Measurements from ENCODE around the gene TAF1L. TPM values are rescaled to one million over a fixed set of nuclear protein-coding genes. Genes with fewer than 3 reads are reported as not detected.

The TAF1L gene
- total RNA-seq, 1 experiment from 2014 or later = not detected

DNA sequence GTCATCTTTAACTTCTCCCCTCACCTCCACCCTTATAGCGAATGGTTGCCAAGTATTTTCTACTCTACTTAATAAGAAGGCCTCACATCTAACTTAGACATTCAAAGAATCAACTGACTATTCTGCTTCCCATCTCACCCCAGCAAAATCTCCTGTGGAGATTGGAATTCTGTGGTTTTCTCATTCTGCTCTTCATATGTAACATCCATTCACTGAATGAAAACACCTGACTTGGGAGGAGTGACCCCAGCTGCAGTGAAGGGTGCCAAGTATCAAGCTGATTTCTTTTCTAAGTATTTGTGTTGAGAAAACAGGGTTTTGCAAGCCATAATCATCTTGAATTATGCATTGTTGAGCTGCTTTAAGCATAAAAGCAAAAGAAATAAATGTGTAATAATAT lies 42.5 kb upstream of the TAF1L start:
- H3K4me1 ChIP-seq (ENCODE audit: control insufficient read depth, insufficient read depth, low read length) = no peaks in the 10 kb centered on the region
- in situ Hi-C loops (cut with HindIII; ENCODE audit: low pct_unique_long_range_greater_than_20kb, low sequenced_read_pairs) (no loop called here), intact Hi-C loops (cut with micrococcal nuclease; ENCODE audit: unreplicated experiment) (no loop called here)
- ChIA-PET POLR2A (no interaction called here), CTCF (no interaction called here)
- DNase-seq (ENCODE audit: low read depth, low spot score) = no peak
- H3K9me3 ChIP-seq (ENCODE audit: control insufficient read depth, insufficient read depth, low read depth, low read length) = no peaks in the 10 kb centered on the region
- no peak for ATAC-seq
- no peaks in the 10 kb centered on the region for H3K27me3 ChIP-seq (ENCODE audit: control insufficient read depth, insufficient read depth, low read length)
- H3K27ac ChIP-seq (ENCODE audit: low read length) = no peak overlapping the region
- no peak overlapping the region for H3K4me3 ChIP-seq (ENCODE audit: low read depth in 2 of 2, low read length in 2 of 2)
- BruUV-seq (replicated peaks) = no TSS peak
- H3K36me3 ChIP-seq (ENCODE audit: control insufficient read depth, insufficient read depth, low read length) = no peaks in the 10 kb centered on the region
- TF ChIP-seq POLR2AphosphoS5 (IDR thresholded peaks at IDR 0.05; ENCODE audit: low read depth, low read length) (no peak), TCF7L2 (IDR thresholded peaks at IDR 0.05; ENCODE audit: low read depth, low read length) (no peak), SIN3A (IDR thresholded peaks at IDR 0.05; ENCODE audit: borderline replicate concordance, insufficient read depth, low read depth, low read length) (no peak)
- TF ChIP-seq, protein P1, sequence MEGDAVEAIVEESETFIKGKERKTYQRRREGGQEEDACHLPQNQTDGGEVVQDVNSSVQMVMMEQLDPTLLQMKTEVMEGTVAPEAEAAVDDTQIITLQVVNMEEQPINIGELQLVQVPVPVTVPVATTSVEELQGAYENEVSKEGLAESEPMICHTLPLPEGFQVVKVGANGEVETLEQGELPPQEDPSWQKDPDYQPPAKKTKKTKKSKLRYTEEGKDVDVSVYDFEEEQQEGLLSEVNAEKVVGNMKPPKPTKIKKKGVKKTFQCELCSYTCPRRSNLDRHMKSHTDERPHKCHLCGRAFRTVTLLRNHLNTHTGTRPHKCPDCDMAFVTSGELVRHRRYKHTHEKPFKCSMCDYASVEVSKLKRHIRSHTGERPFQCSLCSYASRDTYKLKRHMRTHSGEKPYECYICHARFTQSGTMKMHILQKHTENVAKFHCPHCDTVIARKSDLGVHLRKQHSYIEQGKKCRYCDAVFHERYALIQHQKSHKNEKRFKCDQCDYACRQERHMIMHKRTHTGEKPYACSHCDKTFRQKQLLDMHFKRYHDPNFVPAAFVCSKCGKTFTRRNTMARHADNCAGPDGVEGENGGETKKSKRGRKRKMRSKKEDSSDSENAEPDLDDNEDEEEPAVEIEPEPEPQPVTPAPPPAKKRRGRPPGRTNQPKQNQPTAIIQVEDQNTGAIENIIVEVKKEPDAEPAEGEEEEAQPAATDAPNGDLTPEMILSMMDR (IDR thresholded peaks at IDR 0.05) = no peak
- TF ChIP-seq, protein P2, sequence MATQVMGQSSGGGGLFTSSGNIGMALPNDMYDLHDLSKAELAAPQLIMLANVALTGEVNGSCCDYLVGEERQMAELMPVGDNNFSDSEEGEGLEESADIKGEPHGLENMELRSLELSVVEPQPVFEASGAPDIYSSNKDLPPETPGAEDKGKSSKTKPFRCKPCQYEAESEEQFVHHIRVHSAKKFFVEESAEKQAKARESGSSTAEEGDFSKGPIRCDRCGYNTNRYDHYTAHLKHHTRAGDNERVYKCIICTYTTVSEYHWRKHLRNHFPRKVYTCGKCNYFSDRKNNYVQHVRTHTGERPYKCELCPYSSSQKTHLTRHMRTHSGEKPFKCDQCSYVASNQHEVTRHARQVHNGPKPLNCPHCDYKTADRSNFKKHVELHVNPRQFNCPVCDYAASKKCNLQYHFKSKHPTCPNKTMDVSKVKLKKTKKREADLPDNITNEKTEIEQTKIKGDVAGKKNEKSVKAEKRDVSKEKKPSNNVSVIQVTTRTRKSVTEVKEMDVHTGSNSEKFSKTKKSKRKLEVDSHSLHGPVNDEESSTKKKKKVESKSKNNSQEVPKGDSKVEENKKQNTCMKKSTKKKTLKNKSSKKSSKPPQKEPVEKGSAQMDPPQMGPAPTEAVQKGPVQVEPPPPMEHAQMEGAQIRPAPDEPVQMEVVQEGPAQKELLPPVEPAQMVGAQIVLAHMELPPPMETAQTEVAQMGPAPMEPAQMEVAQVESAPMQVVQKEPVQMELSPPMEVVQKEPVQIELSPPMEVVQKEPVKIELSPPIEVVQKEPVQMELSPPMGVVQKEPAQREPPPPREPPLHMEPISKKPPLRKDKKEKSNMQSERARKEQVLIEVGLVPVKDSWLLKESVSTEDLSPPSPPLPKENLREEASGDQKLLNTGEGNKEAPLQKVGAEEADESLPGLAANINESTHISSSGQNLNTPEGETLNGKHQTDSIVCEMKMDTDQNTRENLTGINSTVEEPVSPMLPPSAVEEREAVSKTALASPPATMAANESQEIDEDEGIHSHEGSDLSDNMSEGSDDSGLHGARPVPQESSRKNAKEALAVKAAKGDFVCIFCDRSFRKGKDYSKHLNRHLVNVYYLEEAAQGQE (IDR thresholded peaks at IDR 0.05; ENCODE audit: insufficient read depth in 1 of 2, low read depth in 2 of 2, low read length in 1 of 2) = no peak

DNA sequence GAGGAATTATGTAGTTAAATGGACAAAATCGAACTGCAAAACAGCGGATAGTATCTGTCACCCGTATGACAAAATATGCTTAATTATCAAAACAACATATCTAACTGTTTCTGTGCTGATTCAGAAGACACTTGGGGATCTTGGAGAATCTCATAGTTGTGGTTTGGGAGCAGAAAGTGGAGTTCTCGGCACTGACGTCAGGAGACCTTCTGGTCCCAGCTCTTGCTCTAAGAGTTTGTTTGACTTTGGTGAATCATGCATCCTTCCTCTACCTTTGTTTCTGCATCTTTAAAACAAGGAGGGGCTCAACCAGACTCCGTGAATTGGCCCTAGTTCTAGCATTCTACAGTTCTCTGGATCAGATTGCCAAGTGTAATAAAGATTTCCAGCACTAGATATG lies 37.0 kb upstream of the TAF1L start:
- no peak for ATAC-seq
- BruUV-seq (replicated peaks) = no TSS peak
- Histone ChIP-seq H3K36me3 (ENCODE audit: control insufficient read depth, insufficient read depth, low read length) (no peaks in the 10 kb centered on the region), H3K27me3 (ENCODE audit: control insufficient read depth, insufficient read depth, low read length) (no peaks in the 10 kb centered on the region), H3K9me3 (ENCODE audit: control insufficient read depth, insufficient read depth, low read depth, low read length) (no peaks in the 10 kb centered on the region), H3K4me3 (ENCODE audit: low read depth in 2 of 2, low read length in 2 of 2) (no peak overlapping the region), H3K27ac (ENCODE audit: low read length) (no peak overlapping the region), H3K4me1 (ENCODE audit: control insufficient read depth, insufficient read depth, low read length) (no peaks in the 10 kb centered on the region)
- in situ Hi-C loops (cut with HindIII; ENCODE audit: low pct_unique_long_range_greater_than_20kb, low sequenced_read_pairs) (no loop called here), intact Hi-C loops (cut with micrococcal nuclease; ENCODE audit: unreplicated experiment) (no loop called here)
- CTCF ChIA-PET = no interaction called here
- TF ChIP-seq, protein P1 (IDR thresholded peaks at IDR 0.05) = no peak
- TF ChIP-seq SIN3A (IDR thresholded peaks at IDR 0.05; ENCODE audit: borderline replicate concordance, insufficient read depth, low read depth, low read length) = no peak
- TF ChIP-seq TCF7L2 (IDR thresholded peaks at IDR 0.05; ENCODE audit: low read depth, low read length) = no peak
- POLR2A ChIA-PET = no interaction called here
- no peak for DNase-seq (ENCODE audit: low read depth, low spot score)

All from Panc1 (cell line).